ENCODE results near the gene AEBP2. TPM values are rescaled to one million over a fixed set of nuclear protein-coding genes. Genes with fewer than 3 reads are reported as not detected.
A peak's percentile ranks its signal among the peaks of the same experiment; 100 is the strongest.

Gene AEBP2
- total RNA-seq, 1 donor from 2014 or later = 67.5 TPM

GRCh38 chr12:19430988-19431387 lies 8.3 kb upstream of the AEBP2 start:
- no peaks in the 10 kb centered on the region for H3K27me3 ChIP-seq
- no peak overlapping the region for H3K27ac ChIP-seq
- H3K9me3 ChIP-seq = no peaks in the 10 kb centered on the region
- H3K4me3 ChIP-seq = no peak overlapping the region
- no peak for DNase-seq (ENCODE audit: extremely low spot score in 2 of 2)
- no peaks in the 10 kb centered on the region for H3K36me3 ChIP-seq
- intact Hi-C loops (cut with DNase I) = no loop called here
- TF ChIP-seq POLR2AphosphoS5 (IDR thresholded peaks at IDR 0.05; ENCODE audit: insufficient read depth in 1 of 2, low read depth in 1 of 2) (no peak), POLR2A (IDR thresholded peaks at IDR 0.05) (no peak), CTCF (IDR thresholded peaks at IDR 0.05) (no peak)
- H3K4me1 ChIP-seq = peaks cover 14% of the 10 kb centered on the region

- no peaks in the 10 kb centered on the region for H3K27me3 ChIP-seq
- no peaks in the 10 kb centered on the region for H3K36me3 ChIP-seq
- H3K9me3 ChIP-seq = no peaks in the 10 kb centered on the region
- peaks cover 14% of the 10 kb centered on the region for H3K4me1 ChIP-seq
- no peak overlapping the region for H3K27ac ChIP-seq
- peak; percentile 22 to 42 for DNase-seq (ENCODE audit: extremely low spot score in 2 of 2)
- intact Hi-C loops (cut with DNase I) = no loop called here
- H3K4me3 ChIP-seq = no peak overlapping the region
- TF ChIP-seq POLR2AphosphoS5 (IDR thresholded peaks at IDR 0.05; ENCODE audit: insufficient read depth in 1 of 2, low read depth in 1 of 2) = peak in 1 of 2 donors; percentile 34
- no peak for TF ChIP-seq POLR2A (IDR thresholded peaks at IDR 0.05)
Measured at GRCh38 chr12:19431407-19432308, 7.6 kb upstream of the AEBP2 start.

- H3K27ac ChIP-seq = no peak overlapping the region
- TF ChIP-seq POLR2A (IDR thresholded peaks at IDR 0.05) (no peak), POLR2AphosphoS5 (IDR thresholded peaks at IDR 0.05; ENCODE audit: insufficient read depth in 1 of 2, low read depth in 1 of 2) (no peak), CTCF (IDR thresholded peaks at IDR 0.05) (no peak)
- no peaks in the 10 kb centered on the region for H3K27me3 ChIP-seq
- no peaks in the 10 kb centered on the region for H3K36me3 ChIP-seq
- H3K4me3 ChIP-seq = no peak overlapping the region
- DNase-seq (ENCODE audit: extremely low spot score in 2 of 2) = peak; percentile 44 to 49
- peaks cover 14% of the 10 kb centered on the region for H3K4me1 ChIP-seq
- intact Hi-C loops (cut with DNase I) = no loop called here
- no peaks in the 10 kb centered on the region for H3K9me3 ChIP-seq
Measured at GRCh38 chr12:19432309-19433170, 6.8 kb upstream of the AEBP2 start.

GRCh38 chr12:19434538-19434937 lies 4.8 kb upstream of the AEBP2 start:
- H3K27me3 ChIP-seq = no peaks in the 10 kb centered on the region
- TF ChIP-seq POLR2A (IDR thresholded peaks at IDR 0.05) (no peak), POLR2AphosphoS5 (IDR thresholded peaks at IDR 0.05; ENCODE audit: insufficient read depth in 1 of 2, low read depth in 1 of 2) (no peak), CTCF (IDR thresholded peaks at IDR 0.05) (no peak)

GRCh38 chr12:19435831-19436497 lies 3.3 kb upstream of the AEBP2 start:
- TF ChIP-seq POLR2A (IDR thresholded peaks at IDR 0.05) = no peak
- TF ChIP-seq POLR2AphosphoS5 (IDR thresholded peaks at IDR 0.05; ENCODE audit: insufficient read depth in 1 of 2, low read depth in 1 of 2) = no peak
- no peak for TF ChIP-seq CTCF (IDR thresholded peaks at IDR 0.05)
- DNase-seq (ENCODE audit: extremely low spot score in 2 of 2) = peak; percentile 25 to 37
- intact Hi-C loops (cut with DNase I) = no loop called here

More at GRCh38 chr12:19434538-19434937, 4.8 kb upstream of the AEBP2 start:
- peak in 1 of 2 donors; percentile 19 for DNase-seq (ENCODE audit: extremely low spot score in 2 of 2)
- Histone ChIP-seq H3K27ac (no peak overlapping the region), H3K9me3 (no peaks in the 10 kb centered on the region), H3K36me3 (no peaks in the 10 kb centered on the region), H3K4me1 (peaks cover 14% of the 10 kb centered on the region), H3K4me3 (no peak overlapping the region)
- intact Hi-C loops (cut with DNase I) = no loop called here

More at GRCh38 chr12:19435831-19436497, 3.3 kb upstream of the AEBP2 start:
- H3K4me1 ChIP-seq = peaks cover 17% of the 10 kb centered on the region
- H3K4me3 ChIP-seq = no peak overlapping the region
- no peak overlapping the region for H3K27ac ChIP-seq
- H3K36me3 ChIP-seq = no peaks in the 10 kb centered on the region
- H3K27me3 ChIP-seq = no peaks in the 10 kb centered on the region
- no peaks in the 10 kb centered on the region for H3K9me3 ChIP-seq
